GM23338 (cell line): Measurements from ENCODE around the gene TBC1D30. TPM values are rescaled to one million over a fixed set of nuclear protein-coding genes. Genes with fewer than 3 reads are reported as not detected.

Experiments used
- POLR2AphosphoS5 ChIP-seq: IDR thresholded peaks from 2 replicates; pipeline ENCODE4 v1.6.1; 2016; ENCODE audit warnings: antibody characterized with exemption, low read depth
- REST ChIP-seq: IDR thresholded peaks from one replicate; pipeline ENCODE4 v1.6.1; 2018; ENCODE audit warnings: antibody characterized with exemption; ENCODE audit not compliant: unreplicated experiment
- STAT1 ChIP-seq: IDR thresholded peaks from one replicate; pipeline ENCODE4 v1.6.1; 2016; ENCODE audit warnings: antibody characterized with exemption; ENCODE audit not compliant: unreplicated experiment
- ZNF331 ChIP-seq: fragments of 250-450 bp; sonication (Bioruptor Pico); IDR thresholded peaks from 2 replicates; pipeline ENCODE4 v1.5.0; 2020; ENCODE audit warnings: low read depth, mild to moderate bottlenecking, moderate library complexity
- polyA plus RNA-seq: library from polyadenylated mRNA; unstranded; fragments of >200 nt; fragmentation: Nextera tagmentation; extraction: Ambion mirVana; gene quantifications from 2 replicates; pipeline ENCODE4 v1.2.1, GENCODE V29; 2016
- total RNA-seq: library from RNA; depleted of rRNA; stranded (reverse); fragments of >200 nt; shearing (Covaris generic); gene quantifications from 2 replicates; pipeline ENCODE4 v1.2.3, GENCODE V29; 2014; rRNA removed

TBC1D30 gene
- total and polyA plus RNA-seq, 2 experiments from 2014 or later: 2.9 to 9.6 TPM

- TF ChIP-seq ZNF331 (CRISPR knock-in tag) (no peak), POLR2AphosphoS5 (no peak), STAT1 (no peak), REST (no peak)
Observed at GRCh38 chr12:64923536-64923935, 99.1 kb downstream of the TBC1D30 start (continued).

Other genes with a start within 250 kb of the TBC1D30 start
- 39.6 and 48.1 TPM in 2 replicates for gene RASSF3, start 214.2 kb upstream of the TBC1D30 start, total RNA-seq
- gene RASSF3, start 214.2 kb upstream of the TBC1D30 start, polyA plus RNA-seq: 20.6 and 21.3 TPM in 2 replicates
- gene GNS, start 65.2 kb upstream of the TBC1D30 start, total RNA-seq: 33.7 and 34.9 TPM in 2 replicates
- gene GNS, start 65.2 kb upstream of the TBC1D30 start, polyA plus RNA-seq: 9.9 and 12.3 TPM in 2 replicates